CD4-positive, alpha-beta T cell treated with Interleukin-15 for 1 hour (primary cell): Measurements from ENCODE around the gene C12orf57.

Source experiments
- DNase-seq: peaks from one replicate; pipeline ENCODE4 v3.0.0-alpha.2; 2020

The C12orf57 gene

DNA sequence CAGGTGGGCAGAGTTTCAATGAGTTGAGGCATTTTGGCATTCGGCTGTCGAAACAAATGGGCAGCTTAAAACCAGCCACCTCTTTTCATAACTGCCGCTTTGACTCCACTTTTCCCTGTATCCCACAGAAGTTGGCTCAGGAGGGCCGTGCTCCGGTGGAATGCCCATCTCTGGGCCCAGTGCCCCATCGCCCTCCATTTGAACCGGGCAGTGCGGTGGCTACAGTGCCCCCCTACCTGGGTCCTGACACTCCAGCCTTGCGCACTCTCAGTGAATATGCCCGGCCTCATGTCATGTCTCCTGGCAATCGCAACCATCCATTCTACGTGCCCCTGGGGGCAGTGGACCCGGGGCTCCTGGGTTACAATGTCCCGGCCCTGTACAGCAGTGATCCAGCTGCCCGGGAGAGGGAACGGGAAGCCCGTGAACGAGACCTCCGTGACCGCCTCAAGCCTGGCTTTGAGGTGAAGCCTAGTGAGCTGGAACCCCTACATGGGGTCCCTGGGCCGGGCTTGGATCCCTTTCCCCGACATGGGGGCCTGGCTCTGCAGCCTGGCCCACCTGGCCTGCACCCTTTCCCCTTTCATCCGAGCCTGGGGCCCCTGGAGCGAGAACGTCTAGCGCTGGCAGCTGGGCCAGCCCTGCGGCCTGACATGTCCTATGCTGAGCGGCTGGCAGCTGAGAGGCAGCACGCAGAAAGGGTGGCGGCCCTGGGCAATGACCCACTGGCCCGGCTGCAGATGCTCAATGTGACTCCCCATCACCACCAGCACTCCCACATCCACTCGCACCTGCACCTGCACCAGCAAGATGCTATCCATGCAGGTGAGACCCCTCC lies 5.2 kb upstream of the C12orf57 start:
- DNase-seq = peak; percentile 16

DNA sequence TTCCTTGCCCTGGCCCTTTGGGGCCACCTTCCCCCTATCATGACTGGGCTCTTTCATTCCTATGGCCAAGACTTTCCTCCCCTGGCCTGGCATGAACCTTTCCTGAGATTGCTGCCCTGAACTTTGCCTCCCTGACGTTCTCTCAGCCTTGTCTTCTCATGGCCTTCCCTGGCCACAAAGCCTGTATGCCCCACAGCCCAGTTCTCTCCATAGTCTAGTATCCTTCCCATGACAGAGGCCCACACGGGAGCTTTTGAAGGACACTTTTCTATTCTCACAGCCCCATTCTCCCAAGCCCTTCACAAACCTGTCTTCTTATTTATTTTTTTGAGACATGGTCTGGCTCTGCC lies 4.7 kb upstream of the C12orf57 start:
- peak; percentile 12 for DNase-seq

DNA sequence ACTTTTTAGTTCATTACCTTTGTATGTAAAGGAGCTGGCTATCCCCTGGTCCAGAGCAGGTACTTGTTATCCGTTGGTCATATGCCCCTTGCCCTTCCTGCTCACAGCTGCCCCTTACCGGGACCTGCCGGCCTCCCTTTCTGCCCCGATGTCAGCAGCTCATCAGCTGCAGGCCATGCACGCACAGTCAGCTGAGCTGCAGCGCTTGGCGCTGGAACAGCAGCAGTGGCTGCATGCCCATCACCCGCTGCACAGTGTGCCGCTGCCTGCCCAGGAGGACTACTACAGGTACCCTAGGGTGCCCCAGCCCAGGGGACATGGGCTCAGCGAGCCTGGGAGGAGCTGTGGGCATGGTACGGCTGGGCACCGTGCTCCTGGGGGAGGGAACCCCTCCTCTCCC lies 2.6 kb upstream of the C12orf57 start:
- peak; percentile 15 for DNase-seq

DNA sequence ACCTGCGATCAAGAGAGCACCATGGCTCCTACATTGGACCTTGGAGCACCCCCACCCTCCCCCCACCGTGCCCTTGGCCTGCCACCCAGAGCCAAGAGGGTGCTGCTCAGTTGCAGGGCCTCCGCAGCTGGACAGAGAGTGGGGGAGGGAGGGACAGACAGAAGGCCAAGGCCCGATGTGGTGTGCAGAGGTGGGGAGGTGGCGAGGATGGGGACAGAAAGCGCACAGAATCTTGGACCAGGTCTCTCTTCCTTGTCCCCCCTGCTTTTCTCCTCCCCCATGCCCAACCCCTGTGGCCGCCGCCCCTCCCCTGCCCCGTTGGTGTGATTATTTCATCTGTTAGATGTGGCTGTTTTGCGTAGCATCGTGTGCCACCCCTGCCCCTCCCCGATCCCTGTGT lies 2.0 kb upstream of the C12orf57 start:
- no peak for DNase-seq

DNA sequence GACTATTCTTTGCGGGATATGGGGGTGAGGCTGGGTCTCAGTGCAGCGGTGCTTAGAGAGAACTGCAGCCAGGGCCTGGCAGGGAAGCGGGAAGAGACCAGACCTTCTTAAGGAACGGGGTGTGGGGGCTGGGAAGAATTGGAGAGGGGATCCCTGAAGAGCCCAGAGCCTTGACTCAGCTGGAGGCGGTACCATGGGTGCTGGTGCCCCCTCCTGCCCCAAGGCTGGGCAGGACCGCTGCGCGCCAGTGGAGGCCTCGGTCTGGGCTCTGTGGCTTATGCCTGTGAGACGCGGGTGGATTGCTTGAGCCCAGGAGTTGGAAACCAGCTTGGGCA lies 1.5 kb upstream of the C12orf57 start:
- peak; percentile 15 for DNase-seq

DNA sequence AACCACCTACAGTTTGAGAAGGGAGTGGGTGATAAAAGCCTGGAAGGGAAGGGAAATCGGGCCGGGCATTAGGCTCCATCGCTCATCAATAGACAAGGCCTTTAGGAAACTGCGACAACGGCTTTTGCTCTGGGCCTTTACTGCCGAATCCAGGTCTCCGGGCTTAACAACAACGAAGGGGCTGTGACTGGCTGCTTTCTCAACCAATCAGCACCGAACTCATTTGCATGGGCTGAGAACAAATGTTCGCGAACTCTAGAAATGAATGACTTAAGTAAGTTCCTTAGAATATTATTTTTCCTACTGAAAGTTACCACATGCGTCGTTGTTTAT lies 467 bp upstream of the C12orf57 start:
- peak; percentile 90 for DNase-seq

DNA sequence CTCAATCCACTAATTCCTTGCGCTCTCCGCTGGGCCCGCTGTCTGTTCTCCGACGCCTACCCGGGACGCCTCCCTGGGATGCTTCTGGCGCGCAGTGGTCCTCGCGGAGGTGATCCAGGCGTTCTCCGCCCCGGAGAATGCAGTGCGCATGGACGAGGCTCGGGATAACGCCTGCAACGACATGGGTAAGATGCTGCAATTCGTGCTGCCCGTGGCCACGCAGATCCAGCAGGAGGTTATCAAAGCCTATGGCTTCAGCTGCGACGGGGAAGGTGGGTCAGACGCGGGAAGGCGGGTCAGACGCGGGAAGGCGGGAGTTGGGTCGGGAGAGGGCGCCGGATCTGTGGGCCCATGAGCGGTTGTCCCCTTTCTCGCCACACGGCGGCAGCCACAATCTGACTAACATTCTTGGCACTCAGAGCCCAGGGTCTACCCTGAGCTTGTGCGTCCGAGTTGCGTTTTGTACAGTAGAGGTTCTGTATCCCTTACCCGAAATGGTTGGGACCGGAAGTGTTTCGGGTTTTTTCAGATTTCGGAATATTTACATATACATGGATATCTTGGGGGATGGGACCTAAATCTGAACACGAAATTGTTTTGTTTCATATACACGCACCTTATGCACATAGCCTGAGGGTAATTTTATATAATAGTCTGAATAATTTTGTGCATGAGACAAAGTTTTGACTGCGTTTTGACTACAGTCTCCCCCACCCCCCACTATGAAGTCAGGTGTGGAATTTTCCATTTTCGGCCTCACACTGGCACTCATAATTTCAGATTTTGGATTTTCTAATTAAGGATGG lies 762 bp downstream of the C12orf57 start:
- DNase-seq = peak; percentile 88

DNA sequence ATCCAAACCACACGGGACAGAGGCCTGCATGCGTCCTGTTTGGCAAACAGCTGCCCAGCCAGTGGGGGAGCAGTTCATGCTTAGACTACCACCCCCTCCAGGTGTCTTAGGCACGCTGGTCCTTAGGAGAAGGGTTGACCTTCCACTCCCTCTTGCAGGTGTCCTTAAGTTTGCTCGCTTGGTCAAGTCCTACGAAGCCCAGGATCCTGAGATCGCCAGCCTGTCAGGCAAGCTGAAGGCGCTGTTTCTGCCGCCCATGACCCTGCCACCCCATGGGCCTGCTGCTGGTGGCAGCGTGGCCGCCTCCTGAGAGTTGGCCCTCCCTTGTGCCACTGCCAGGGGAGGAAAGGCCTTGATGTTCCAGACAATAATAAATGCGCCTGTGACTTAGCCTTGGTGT lies 1.8 kb downstream of the C12orf57 start:
- DNase-seq = no peak

DNA sequence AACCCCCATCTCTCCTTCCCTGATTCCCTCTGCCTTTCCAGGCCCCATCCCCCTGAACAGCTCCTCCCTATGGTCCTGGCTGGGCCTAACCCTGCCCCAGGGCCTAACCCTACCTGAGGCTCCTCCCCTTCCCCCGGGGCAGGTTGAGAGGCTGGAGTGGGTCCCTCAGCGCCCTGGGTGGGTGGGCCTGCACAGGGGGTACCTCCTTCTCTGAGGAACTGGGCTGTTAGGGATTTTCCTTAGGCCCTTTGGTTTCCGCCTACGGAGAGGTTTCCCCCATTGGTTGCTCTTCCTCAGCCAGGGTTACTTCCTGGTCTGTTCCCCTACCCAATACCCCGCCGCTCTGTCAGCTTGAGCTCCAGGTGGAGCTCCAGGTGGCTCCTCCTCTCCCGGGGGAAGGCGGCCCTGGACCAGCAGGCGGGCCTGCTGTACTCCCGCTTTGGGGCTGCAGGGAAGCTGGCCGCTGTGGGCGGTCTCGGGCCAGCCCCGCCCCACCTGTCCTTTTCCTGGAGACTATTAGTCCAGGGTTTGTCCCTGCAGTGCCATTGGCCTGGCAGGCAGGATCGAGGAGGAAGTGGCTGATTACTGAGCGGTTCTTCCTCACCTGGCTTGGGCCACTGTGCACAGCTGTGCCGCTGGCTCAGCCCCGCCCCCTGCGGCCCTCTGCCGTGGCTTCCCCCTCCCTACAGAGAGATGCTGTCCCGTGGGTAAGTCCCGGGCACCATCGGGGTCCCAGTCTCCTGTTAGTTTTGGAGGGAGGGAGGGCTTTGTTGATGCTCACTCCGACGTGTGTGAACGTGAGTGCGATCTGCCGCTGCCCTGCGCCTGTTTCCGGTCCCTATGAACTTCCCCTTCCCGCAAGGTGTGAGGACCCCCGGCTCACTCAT lies 2.5 kb downstream of the C12orf57 start:
- DNase-seq = peak; percentile 73

DNA sequence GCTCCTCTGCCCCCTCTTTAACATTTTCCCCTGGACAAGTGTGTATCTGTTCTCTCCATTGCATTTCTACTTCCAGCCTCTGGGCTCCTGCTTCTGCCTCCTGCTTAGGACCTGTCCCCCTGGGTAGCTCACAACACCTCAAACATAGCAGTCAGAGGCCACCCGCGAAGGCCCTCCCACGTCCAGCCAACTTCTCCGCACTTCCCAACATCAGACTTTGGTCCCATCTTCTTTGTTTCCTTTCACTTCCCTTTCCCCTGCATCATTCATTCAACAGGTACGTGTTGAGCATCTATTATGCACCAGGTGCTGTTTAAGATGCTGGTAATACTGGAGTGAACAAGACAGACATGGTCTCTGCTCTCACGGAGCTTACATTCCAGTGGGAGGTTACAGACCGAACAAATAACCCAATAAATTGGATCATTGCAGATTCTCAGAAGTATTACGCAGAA lies 3.1 kb downstream of the C12orf57 start:
- DNase-seq = no peak

DNA sequence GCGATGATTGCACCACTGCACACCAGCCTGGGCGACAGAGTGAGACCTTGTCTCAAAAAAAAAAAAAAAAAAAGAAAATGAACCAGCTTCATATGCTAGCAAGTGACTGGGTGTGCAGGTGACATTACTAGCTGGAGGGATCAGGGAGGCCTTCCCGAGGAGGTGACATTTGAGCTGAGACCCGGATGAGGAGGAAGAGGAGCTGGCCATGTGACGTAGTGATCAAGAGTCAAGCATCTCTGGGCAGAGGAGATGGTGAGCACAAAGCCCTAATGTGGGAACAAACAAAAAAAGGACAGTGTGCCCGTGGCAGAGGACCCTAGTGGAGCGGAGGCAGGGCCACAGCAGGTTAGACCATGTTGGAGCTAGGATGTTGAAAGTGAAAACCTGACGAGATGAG lies 3.8 kb downstream of the C12orf57 start:
- DNase-seq = no peak

DNA sequence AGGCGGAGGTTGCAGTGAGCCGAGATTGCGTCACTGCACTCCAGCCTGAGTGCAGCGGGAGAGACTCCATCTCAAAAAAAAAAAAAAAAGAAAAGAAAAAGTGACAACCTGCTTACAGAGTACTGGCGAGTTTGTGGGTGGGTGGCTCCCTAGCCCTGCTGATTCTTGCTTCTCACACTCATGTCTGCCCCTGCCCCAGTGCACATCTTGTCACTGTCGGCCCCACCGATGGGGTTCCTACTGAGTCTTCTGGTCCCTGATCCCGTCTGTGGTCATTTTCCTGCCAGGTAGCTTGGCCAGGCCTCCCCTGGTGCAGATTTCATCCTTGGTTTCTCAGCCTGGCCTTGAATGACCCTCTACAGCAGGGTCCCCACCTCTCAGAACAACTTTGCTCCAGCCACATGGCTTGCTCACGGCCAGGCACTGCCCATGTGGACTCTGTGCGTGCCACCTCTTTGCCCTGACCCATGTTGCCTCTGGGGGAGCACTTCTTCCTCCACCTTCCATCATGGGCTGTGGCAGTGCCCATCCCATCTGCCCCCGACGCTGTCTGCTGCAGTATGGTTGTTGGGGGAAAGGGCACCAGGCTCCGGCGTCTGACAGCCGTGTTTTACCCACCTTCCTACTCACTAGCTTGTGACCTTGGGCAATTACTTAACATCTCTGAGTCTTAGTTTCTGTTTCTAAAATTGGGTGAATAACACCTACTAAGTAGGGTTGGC lies 5.2 kb downstream of the C12orf57 start:
- DNase-seq = peak; percentile 67

DNA sequence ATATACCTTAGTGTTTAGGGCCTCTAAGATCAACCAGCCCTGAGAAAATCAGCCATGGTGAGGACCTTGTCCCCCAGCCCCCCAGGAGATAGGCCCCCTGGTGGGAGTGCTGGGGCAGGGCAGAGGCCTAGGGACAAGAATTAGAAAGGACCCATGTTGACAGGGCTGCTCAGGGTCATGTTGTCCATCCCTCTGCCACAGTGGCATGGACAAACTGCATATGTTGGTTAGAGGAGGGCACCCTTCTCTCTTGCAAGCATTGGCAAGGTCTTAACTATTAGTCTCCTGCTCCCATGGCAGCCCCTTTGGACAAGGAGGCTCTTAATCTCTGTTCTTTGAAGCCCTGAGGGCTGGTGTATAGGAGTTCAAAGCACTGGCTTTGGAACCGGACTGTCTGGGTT lies 6.6 kb downstream of the C12orf57 start:
- peak; percentile 51 for DNase-seq

DNA sequence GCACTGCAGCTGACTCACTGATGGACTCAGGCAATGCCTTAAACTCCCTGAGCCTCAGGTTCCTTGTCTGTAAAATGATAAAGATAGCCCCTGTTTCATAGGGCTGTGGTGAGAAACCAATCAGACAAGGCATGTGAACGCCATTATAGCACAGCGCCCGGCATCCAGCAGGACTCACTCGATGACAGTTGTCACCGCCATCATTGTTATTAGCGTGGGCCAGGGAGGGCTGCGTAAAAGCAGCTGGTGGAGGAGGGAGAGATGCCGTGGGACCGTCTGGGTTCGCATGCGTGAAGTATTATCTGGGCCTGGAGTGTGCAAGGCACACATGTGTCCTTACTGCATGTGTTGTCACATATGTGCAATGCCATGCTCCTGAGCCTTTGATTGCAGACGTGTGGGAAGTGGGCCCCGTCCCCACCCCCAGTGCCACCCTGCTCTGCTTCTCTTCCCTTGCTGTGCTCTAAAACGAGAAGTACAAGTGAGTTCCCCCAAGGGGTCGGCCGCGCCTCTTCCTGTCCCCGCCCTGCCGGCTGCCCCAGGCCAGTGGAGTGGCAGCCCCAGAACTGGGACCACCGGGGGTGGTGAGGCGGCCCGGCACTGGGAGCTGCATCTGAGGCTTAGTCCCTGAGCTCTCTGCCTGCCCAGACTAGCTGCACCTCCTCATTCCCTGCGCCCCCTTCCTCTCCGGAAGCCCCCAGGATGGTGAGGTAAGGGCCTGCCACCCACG lies 7.2 kb downstream of the C12orf57 start, which contains the start of gene PTPN6:
PTPN6 (plus strand) TSS at position 546 of the 730 bp plus-strand sequence; CDS start at position 703, 157 bp downstream.
- DNase-seq = peak; percentile 81

DNA sequence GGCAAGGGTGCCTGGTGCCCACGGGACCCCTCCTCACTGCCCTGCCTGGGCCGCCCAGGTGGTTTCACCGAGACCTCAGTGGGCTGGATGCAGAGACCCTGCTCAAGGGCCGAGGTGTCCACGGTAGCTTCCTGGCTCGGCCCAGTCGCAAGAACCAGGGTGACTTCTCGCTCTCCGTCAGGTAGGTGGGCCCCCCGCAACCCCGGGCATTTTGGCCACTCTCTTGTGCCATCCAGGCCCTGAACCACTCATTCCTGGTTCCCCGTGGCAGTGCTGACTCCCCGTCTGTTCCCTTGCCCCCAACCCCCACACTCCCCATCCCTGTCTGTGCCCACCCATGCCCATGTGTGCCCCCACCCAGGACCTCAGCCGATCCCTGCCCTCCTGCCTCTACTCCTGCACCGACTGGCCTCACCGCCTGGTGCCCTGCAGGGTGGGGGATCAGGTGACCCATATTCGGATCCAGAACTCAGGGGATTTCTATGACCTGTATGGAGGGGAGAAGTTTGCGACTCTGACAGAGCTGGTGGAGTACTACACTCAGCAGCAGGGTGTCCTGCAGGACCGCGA lies 7.8 kb downstream of the C12orf57 start:
- no peak for DNase-seq

DNA sequence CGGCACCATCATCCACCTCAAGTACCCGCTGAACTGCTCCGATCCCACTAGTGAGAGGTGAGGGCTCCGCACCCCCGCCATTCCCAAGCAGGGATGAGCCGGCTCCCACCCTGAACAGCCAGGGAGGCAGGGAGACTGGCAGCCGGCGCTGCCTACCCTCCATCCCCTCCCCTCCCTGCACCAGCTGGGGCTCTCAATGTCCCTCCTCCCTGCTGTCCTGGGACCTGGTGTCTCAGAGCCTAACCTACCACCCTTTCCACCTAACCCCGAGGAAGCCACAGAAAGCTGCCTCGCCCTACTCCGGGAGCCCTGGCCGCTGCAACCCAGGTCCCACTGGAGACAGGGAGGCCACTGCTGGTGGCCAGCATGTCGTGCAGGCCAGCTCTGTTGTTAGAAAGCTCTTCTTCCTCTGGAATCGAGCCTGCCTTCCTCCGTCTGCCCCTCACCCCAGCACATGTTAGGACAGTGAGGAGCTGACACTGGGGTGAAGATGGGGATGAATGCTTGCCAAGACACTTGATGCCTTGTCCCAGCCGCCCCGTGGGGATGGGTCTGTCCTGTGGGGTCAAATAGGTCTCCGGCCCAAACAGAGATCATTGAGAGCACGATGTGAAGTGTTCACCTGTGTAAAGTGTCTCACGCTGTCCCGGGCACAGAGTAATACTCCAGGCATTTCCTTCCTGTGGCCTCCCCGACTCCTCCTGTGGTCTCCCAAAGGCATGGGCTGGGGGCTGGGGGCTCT lies 8.5 kb downstream of the C12orf57 start:
- DNase-seq = no peak

DNA sequence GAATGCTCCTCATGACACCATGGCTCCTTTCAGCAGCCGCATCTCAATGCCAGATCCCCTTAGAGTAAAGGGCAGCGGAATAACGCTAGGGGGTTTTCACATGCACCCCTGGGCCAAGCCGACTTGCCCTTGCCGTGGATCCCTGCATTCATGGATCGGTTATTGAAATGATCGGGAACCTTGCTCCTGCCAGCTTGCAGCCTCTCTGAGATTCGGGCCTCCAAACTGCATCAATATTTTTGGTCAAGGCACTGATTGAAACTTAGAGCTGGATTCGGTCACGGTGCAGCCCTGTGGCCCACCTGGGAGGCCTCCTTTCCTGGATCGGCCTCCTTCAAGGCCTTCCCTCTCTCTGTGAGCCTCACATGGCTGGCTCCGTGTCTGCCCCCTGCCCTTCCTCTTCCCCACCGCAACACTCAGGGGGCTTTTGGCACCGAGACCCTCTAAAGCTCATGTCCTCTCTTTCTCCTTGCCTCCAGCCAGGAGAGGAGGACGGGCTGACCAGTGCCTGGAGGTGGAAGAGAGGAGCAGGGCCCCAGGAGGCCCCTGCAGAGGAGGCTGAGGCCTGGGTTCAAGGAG lies 9.1 kb downstream of the C12orf57 start:
- DNase-seq = no peak

DNA sequence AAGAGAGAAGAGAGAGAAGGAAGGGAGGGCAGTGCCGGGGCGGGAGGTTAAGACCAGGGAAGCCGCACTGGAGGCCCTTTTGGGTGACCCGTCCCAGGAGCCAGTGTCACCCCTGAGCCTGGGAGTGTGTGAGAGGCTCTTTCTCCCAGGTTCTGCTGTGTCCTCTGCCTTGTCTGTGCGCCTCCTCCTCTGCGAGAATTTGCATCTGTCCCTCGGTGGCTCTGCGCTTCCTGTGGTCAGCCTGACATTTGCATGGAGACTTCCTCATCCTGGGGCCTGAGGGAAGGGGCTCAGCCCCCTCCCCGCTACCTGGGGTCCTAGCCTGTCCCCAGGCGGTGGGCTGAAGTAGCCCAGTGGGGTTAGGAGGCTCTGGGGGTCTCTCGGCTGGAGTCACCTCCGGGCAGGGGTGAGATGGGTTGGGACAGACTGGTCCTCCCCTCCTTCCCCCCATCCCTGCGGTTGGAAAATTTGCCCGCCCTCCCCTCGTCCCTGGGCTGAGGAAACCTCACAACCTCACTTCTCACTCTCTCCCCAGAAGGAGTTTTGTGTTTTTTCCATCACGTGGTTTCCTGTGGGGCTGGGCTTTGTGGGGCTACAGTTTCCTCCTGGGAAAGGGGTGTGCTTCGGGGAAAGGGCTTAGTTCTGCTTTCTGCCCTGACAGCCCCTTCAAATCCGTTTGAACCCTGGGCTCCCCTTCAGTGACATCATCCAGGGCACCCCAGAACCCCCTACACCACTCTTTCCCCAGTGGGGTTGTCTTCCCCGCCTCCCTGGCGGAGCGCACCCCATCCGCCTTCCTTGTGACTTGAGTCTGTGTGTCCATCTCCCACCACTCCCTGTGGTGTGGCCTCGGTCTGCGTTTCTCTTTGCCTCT lies 9.9 kb downstream of the C12orf57 start:
- DNase-seq = peak; percentile 83
